Activated T-helper 9 cell treated with anti-CD3 and anti-CD28 coated beads, Interleukin-2, amount 50 U/mL, for 16 hours (primary cell): ENCODE measurements around the gene TBC1D23.
"Not testable (repeated sequence)": the region's sequence is repeated elsewhere in the genome, so short reads cannot be mapped to it uniquely, and the experiment has no call there.

Experiments used
- DNase-seq: peaks from one replicate; pipeline ENCODE4 v3.0.0-alpha.2; 2020; ENCODE audit warnings: low read depth

TBC1D23 gene

GRCh38 chr3:100256731-100257151 lies 4.1 kb upstream of the TBC1D23 start:
- DNase-seq = no peak

GRCh38 chr3:100257586-100257985 lies 3.2 kb upstream of the TBC1D23 start:
- no peak for DNase-seq

GRCh38 chr3:100260081-100260684 lies 609 bp upstream of the TBC1D23 start:
- DNase-seq = no peak

GRCh38 chr3:100261485-100261903 lies 702 bp downstream of the TBC1D23 start:
- DNase-seq = no peak

GRCh38 chr3:100262925-100263324 lies 2.1 kb downstream of the TBC1D23 start:
- DNase-seq = not testable (repeated sequence)

- DNase-seq = no peak
These were observed 2.8 kb downstream of the TBC1D23 start for GRCh38 chr3:100263583-100263982.

GRCh38 chr3:100264242-100264641 lies 3.5 kb downstream of the TBC1D23 start:
- no peak for DNase-seq

GRCh38 chr3:100265016-100265415 lies 4.2 kb downstream of the TBC1D23 start:
- DNase-seq = no peak

GRCh38 chr3:100266531-100266930 lies 5.7 kb downstream of the TBC1D23 start:
- no peak for DNase-seq

- DNase-seq = no peak
These were observed 7.4 kb downstream of the TBC1D23 start for GRCh38 chr3:100268156-100268555.

GRCh38 chr3:100269001-100269400 lies 8.2 kb downstream of the TBC1D23 start:
- DNase-seq = no peak

GRCh38 chr3:100269410-100270214 lies 8.8 kb downstream of the TBC1D23 start:
- no peak for DNase-seq

- no peak for DNase-seq
These were observed 9.4 kb downstream of the TBC1D23 start for GRCh38 chr3:100270215-100270583.

- DNase-seq = no peak
These were observed 10.7 kb downstream of the TBC1D23 start for GRCh38 chr3:100271522-100271921.

- not testable (repeated sequence) for DNase-seq
These were observed 12.2 kb downstream of the TBC1D23 start for GRCh38 chr3:100272797-100273611.

- no peak for DNase-seq
These were observed 13.6 kb downstream of the TBC1D23 start for GRCh38 chr3:100274361-100274760.

GRCh38 chr3:100277255-100277800 lies 16.5 kb downstream of the TBC1D23 start:
- no peak for DNase-seq

GRCh38 chr3:100278910-100279309 lies 18.1 kb downstream of the TBC1D23 start:
- DNase-seq = no peak

- DNase-seq = no peak
These were observed 27.6 kb downstream of the TBC1D23 start for GRCh38 chr3:100288288-100288894.

GRCh38 chr3:100289339-100289738 lies 28.5 kb downstream of the TBC1D23 start:
- DNase-seq = no peak

GRCh38 chr3:100295089-100295488 lies 34.3 kb downstream of the TBC1D23 start:
- DNase-seq = no peak

GRCh38 chr3:100297784-100298183 lies 37.0 kb downstream of the TBC1D23 start:
- no peak for DNase-seq
